H1 (cell line): ENCODE data around the gene CDK5. TPM values are rescaled to one million over a fixed set of nuclear protein-coding genes. Genes with fewer than 3 reads are reported as not detected.

Experiments used
- CTCF ChIA-PET: fragments of 300-600 bp; sonication (Branson Sonifier 250); formaldehyde crosslinking; loops from one replicate; lab custom pipeline; 2021; ENCODE audit not compliant: partially characterized antibody; lab: Charles Lee
- POLR2A ChIA-PET: fragments of 300-600 bp; sonication (Branson Sonifier 250); formaldehyde crosslinking; loops from one replicate; lab custom pipeline; 2021; ENCODE audit warnings: inconsistent platforms; ENCODE audit not compliant: partially characterized antibody; lab: Charles Lee
- DNase-seq, 2 experiments: peaks; one replicate each; pipeline versions ENCODE4 v3.0.0 to v3.0.0-alpha.2; 2010 to 2022; ENCODE audit warnings: low spot score in 2 of 2, low read depth in 1 of 2, mixed read lengths in 1 of 2
- FAIRE-seq: peaks from 2 replicates; lab custom pipeline; 2011; peaks lifted over from hg19 to GRCh38; lab: Jason Lieb, UNC
- H2AFZ ChIP-seq: 2 replicates; pipeline ENCODE4 v1.8.1; 2012; ENCODE audit warnings: low read length, inconsistent platforms
- H2AK5ac ChIP-seq: 2 replicates; pipeline ENCODE4 v1.6.1; 2013; ENCODE audit warnings: low read depth, low read length
- H2BK120ac ChIP-seq: replicated peaks from 2 replicates; pipeline ENCODE3; 2013; ENCODE audit warnings: low read depth, low read length, inconsistent platforms
- H2BK12ac ChIP-seq: 2 replicates; pipeline ENCODE4 v1.6.1; 2013; ENCODE audit warnings: low read depth, low read length
- H2BK15ac ChIP-seq: 2 replicates; pipeline ENCODE4 v1.6.1; 2013; ENCODE audit warnings: low read length
- H2BK20ac ChIP-seq: 2 replicates; pipeline ENCODE4 v1.6.1; 2013; ENCODE audit warnings: low read length
- H2BK5ac ChIP-seq: 2 replicates; pipeline ENCODE4 v1.6.1; 2013; ENCODE audit warnings: low read depth, low read length
- H3K14ac ChIP-seq: 2 replicates; pipeline ENCODE4 v1.6.1; 2013; ENCODE audit warnings: inconsistent platforms; ENCODE audit not compliant: insufficient read length
- H3K18ac ChIP-seq: 2 replicates; pipeline ENCODE4 v1.6.1; 2013; ENCODE audit warnings: low read length; ENCODE audit errors: extremely low read depth
- H3K23ac ChIP-seq: 2 replicates; pipeline ENCODE4 v1.6.1; 2013; ENCODE audit warnings: inconsistent platforms; ENCODE audit not compliant: insufficient read length
- H3K23me2 ChIP-seq: 2 replicates; pipeline ENCODE4 v1.6.1; 2013; ENCODE audit warnings: low read depth, low read length
- H3K27ac ChIP-seq: 2 replicates; pipeline ENCODE4 v1.6.1; 2011; ENCODE audit warnings: low read depth, low read length, inconsistent platforms
- H3K27me3 ChIP-seq, 4 experiments: replicated peaks in 1 of 4; 1 replicate in 1 of 4; 2 replicates in 3 of 4; pipeline versions ENCODE4 v1.6.1 to v1.8.1; 2011 to 2013; ENCODE audit warnings: low read length in 3 of 4, mild to moderate bottlenecking in 3 of 4, inconsistent platforms in 2 of 4, mixed read lengths in 2 of 4, moderate library complexity in 1 of 4; ENCODE audit not compliant: control insufficient read depth in 3 of 4, insufficient read depth in 3 of 4; ENCODE audit errors: extremely low read depth in 1 of 4
- H3K36me3 ChIP-seq, 4 experiments: 2 replicates each; pipeline versions ENCODE4 v1.6.1 to v1.8.1; 2011 to 2013; ENCODE audit warnings: mild to moderate bottlenecking in 4 of 4, low read length in 3 of 4, moderate library complexity in 2 of 4, control low read depth in 1 of 4, inconsistent platforms in 1 of 4; ENCODE audit not compliant: insufficient read depth in 4 of 4, control insufficient read depth in 2 of 4
- H3K4ac ChIP-seq: replicated peaks from 2 replicates; pipeline ENCODE3; 2013; ENCODE audit warnings: low read length, low read depth, mixed read lengths, inconsistent platforms; ENCODE audit not compliant: insufficient read length
- H3K4me1 ChIP-seq, 4 experiments: replicated peaks in 1 of 4; 1 replicate in 1 of 4; 2 replicates in 3 of 4; pipeline versions ENCODE4 v1.6.1 to v1.8.1; 2011 to 2013; ENCODE audit warnings: low read length in 3 of 4, inconsistent platforms in 2 of 4, mixed read lengths in 1 of 4; ENCODE audit not compliant: insufficient read depth in 4 of 4, control insufficient read depth in 3 of 4
- H3K4me2 ChIP-seq, 2 experiments: 2 replicates each; pipeline versions ENCODE4 v1.6.1 to v1.8.1; 2011 to 2013; ENCODE audit warnings: low read depth in 2 of 2, low read length in 2 of 2, control low read depth in 1 of 2, inconsistent platforms in 1 of 2, mild to moderate bottlenecking in 1 of 2; ENCODE audit not compliant: insufficient read depth in 1 of 2
- H3K4me3 ChIP-seq, 4 experiments: fragments of 200-600, 300-600 bp in 1 of 4; sonication (generic), shearing (Covaris generic), sonication (Bioruptor Twin) in 1 of 4; 2 replicates each; pipeline versions ENCODE4 v1.5.1 to v1.8.1; 2011 to 2016; ENCODE audit warnings: low read length in 4 of 4, low read depth in 3 of 4, control low read depth in 2 of 4, inconsistent platforms in 2 of 4, mild to moderate bottlenecking in 2 of 4, mixed read lengths in 1 of 4, moderate library complexity in 1 of 4; ENCODE audit not compliant: insufficient read depth in 2 of 4; ENCODE audit errors: extremely low read depth in 1 of 4
- H3K56ac ChIP-seq: replicated peaks from 2 replicates; pipeline ENCODE3; 2013; ENCODE audit warnings: low read depth, mild to moderate bottlenecking, mixed read lengths, low read length, inconsistent platforms; ENCODE audit not compliant: insufficient read length
- H3K79me1 ChIP-seq: 2 replicates; pipeline ENCODE4 v1.6.1; 2013; ENCODE audit warnings: low read depth, low read length, control low read depth
- H3K79me2 ChIP-seq, 2 experiments: 2 replicates each; pipeline versions ENCODE4 v1.6.1 to v1.8.1; 2012 to 2013; ENCODE audit warnings: low read length in 2 of 2, mild to moderate bottlenecking in 2 of 2, inconsistent platforms in 1 of 2; ENCODE audit not compliant: insufficient read depth in 2 of 2, control insufficient read depth in 1 of 2
- H3K9ac ChIP-seq, 4 experiments: replicated peaks in 1 of 4; 1 replicate in 1 of 4; 2 replicates in 3 of 4; pipeline versions ENCODE4 v1.6.1 to v1.8.1; 2011 to 2013; ENCODE audit warnings: low read depth in 3 of 4, low read length in 3 of 4, control low read depth in 2 of 4, mild to moderate bottlenecking in 2 of 4, moderate library complexity in 2 of 4, inconsistent platforms in 1 of 4; ENCODE audit errors: extremely low read depth in 1 of 4
- H3K9me3 ChIP-seq, 2 experiments: 2 replicates each; pipeline versions ENCODE4 v1.6.1 to v1.8.1; 2012 to 2013; ENCODE audit warnings: mild to moderate bottlenecking in 2 of 2, moderate library complexity in 2 of 2, control low read depth in 1 of 2, inconsistent platforms in 1 of 2, low read depth in 1 of 2, low read length in 1 of 2, mixed read lengths in 1 of 2; ENCODE audit not compliant: insufficient read depth in 2 of 2
- H4K20me1 ChIP-seq, 2 experiments: replicated peaks in 1 of 2; 2 replicates each; pipeline versions ENCODE3 to v1.8.1; 2011 to 2013; ENCODE audit warnings: inconsistent platforms in 2 of 2, low read length in 2 of 2, mild to moderate bottlenecking in 1 of 2; ENCODE audit not compliant: insufficient read depth in 2 of 2, control insufficient read depth in 1 of 2
- H4K5ac ChIP-seq: 2 replicates; pipeline ENCODE4 v1.6.1; 2013; ENCODE audit warnings: low read length, low read depth, mixed read lengths, inconsistent platforms; ENCODE audit not compliant: insufficient read length
- H4K8ac ChIP-seq: 2 replicates; pipeline ENCODE4 v1.8.0; 2013; ENCODE audit warnings: mild to moderate bottlenecking, moderate library complexity, low read length, inconsistent platforms; ENCODE audit not compliant: insufficient read depth; ENCODE audit errors: extremely low read depth
- H4K91ac ChIP-seq: replicated peaks from 2 replicates; pipeline ENCODE3; 2013; ENCODE audit warnings: low read length, mixed read lengths, inconsistent platforms; ENCODE audit not compliant: insufficient read length
- BCL11A ChIP-seq, 2 experiments: IDR thresholded peaks; one replicate each; pipeline ENCODE4 v1.6.1; 2011; ENCODE audit warnings: low read depth in 2 of 2, low read length in 2 of 2, mild to moderate bottlenecking in 2 of 2
- CHD1 ChIP-seq: IDR thresholded peaks from 2 replicates; pipeline ENCODE4 v1.6.1; 2012; ENCODE audit warnings: low read depth, low read length, improper control_type of control experiment
- POLR2A ChIP-seq, 2 experiments: IDR thresholded peaks; 1 replicate in 1 of 2; 2 replicates in 1 of 2; pipeline ENCODE4 v1.6.1; 2011; ENCODE audit warnings: low read depth in 2 of 2, low read length in 2 of 2, mild to moderate bottlenecking in 2 of 2; ENCODE audit errors: control extremely low read depth in 1 of 2
- RNF2 ChIP-seq: fragments of 200-900, 300-1000 bp; sonication (generic); IDR thresholded peaks from 2 replicates; pipeline ENCODE4 v1.7.1; 2016; ENCODE audit warnings: borderline replicate concordance, low read depth, mild to moderate bottlenecking, antibody characterized with exemption, low read length; ENCODE audit not compliant: poor library complexity, severe bottlenecking; ENCODE audit errors: missing control alignments
- RXRA ChIP-seq: IDR thresholded peaks from 2 replicates; pipeline ENCODE4 v1.6.1; 2011; ENCODE audit warnings: low read depth, mild to moderate bottlenecking, low read length, moderate library complexity; ENCODE audit not compliant: insufficient read depth
- SIX5 ChIP-seq: IDR thresholded peaks from 2 replicates; pipeline ENCODE4 v1.6.1; 2011; ENCODE audit warnings: mild to moderate bottlenecking, low read depth, low read length
- SP1 ChIP-seq: IDR thresholded peaks from 2 replicates; pipeline ENCODE4 v1.6.1; 2011; ENCODE audit warnings: low read depth, low read length
- SP2 ChIP-seq: IDR thresholded peaks from 2 replicates; pipeline ENCODE4 v1.6.1; 2012; ENCODE audit warnings: mild to moderate bottlenecking, low read length, inconsistent platforms
- TBP ChIP-seq: IDR thresholded peaks from 2 replicates; pipeline ENCODE4 v1.6.1; 2011; ENCODE audit warnings: low read depth, low read length, improper control_type of control experiment
- ZNF274 ChIP-seq: IDR thresholded peaks from 2 replicates; pipeline ENCODE4 v1.7.0; 2012; ENCODE audit warnings: low read length, borderline replicate concordance; ENCODE audit errors: extremely low read depth
- WGBS, 2 experiments: shearing (Covaris generic) in 1 of 2; methylation state at CpG; one replicate each; pipeline versions ENCODE4 v1.1.6 to v1.1.7; 2013 to 2015; ENCODE audit warnings: low lambda C conversion rate in 2 of 2, mixed read lengths in 2 of 2, inconsistent platforms in 1 of 2, low coverage in 1 of 2, missing lambda C conversion rate in 1 of 2; ENCODE audit not compliant: insufficient replicate concordance in 2 of 2, insufficient coverage in 1 of 2, insufficient read length in 1 of 2; ENCODE audit errors: extremely low coverage in 1 of 2, missing lambda C conversion rate in 1 of 2; 5-methylcytosine and 5-hydroxymethylcytosine counted together
- polyA plus RNA-seq, 7 experiments: library from polyadenylated mRNA; depleted of rRNA in 3 of 7; stranded (reverse) in 5 of 7; unstranded in 2 of 7; fragments of >200 nt in 5 of 7; fragments of 200-250 nt in 2 of 7; gene quantifications; 1 replicate in 5 of 7; 2 replicates in 1 of 7; 4 replicates in 1 of 7; pipeline versions ENCODE4 v1.2.1 to v1.2.3, GENCODE V29; 2011 to 2013; ENCODE audit warnings: missing spikeins in 2 of 7, mixed read lengths in 2 of 7
- total RNA-seq: library from RNA; stranded (reverse); fragmentation: NEBNext Ultra II Directional; extraction: Animal tissue kit (Norgen Biotek cat#: 25700); gene quantifications from 2 replicates; pipeline ENCODE4 v1.2.1, GENCODE V29; 2021
- TF ChIP-seq, protein P1 (sequence below): IDR thresholded peaks from 2 replicates; pipeline ENCODE4 v1.6.1; 2011; ENCODE audit warnings: low read depth, mild to moderate bottlenecking, low read length; ENCODE audit not compliant: insufficient read depth
- TF ChIP-seq, protein P2 (sequence below): IDR thresholded peaks from 2 replicates; pipeline ENCODE4 v1.6.1; 2011; ENCODE audit warnings: low read length, improper control_type of control experiment

Gene CDK5
- total and polyA plus RNA-seq, 2 of the 8 experiments (the other 6 are each of a cell fraction or from before 2014, with no cell fraction given) = 22.8 to 37.2 TPM

- Histone ChIP-seq H3K9ac (no peak overlapping the region), H3K9me3 (no peaks in the 10 kb centered on the region), H3K56ac (no peak overlapping the region), H3K23ac (no peak overlapping the region), H2BK12ac (no peak overlapping the region), H4K20me1 (no peaks in the 10 kb centered on the region), H3K4me3 (no peak overlapping the region), H3K27me3 (peaks cover 8 to 46% (median 41%) of the 10 kb centered on the region in 4 experiments), H4K91ac (no peak overlapping the region), H3K14ac (no peak overlapping the region), H3K79me1 (no peaks in the 10 kb centered on the region; the same call in 1 of the 2 replicates), H2BK20ac (no peak overlapping the region), H3K23me2 (peaks cover 7% of the 10 kb centered on the region; the same call in 1 of the 2 replicates), H4K8ac (no peak overlapping the region), H2AK5ac (no peak overlapping the region), H2BK120ac (no peak overlapping the region), H3K18ac (no peak overlapping the region), H3K36me3 (no peaks in the 10 kb centered on the region), H3K4ac (no peak overlapping the region), H4K5ac (no peak overlapping the region), H3K27ac (no peak overlapping the region), H2BK15ac (no peak overlapping the region), H2BK5ac (no peak overlapping the region), H2AFZ (no peak overlapping the region), H3K4me1 (peaks cover 0 to 30% (median 19%) of the 10 kb centered on the region in 4 experiments; a peak in 5 of 7 replicates), H3K4me2 (no peak overlapping the region), H3K79me2 (no peaks in the 10 kb centered on the region)
- POLR2A ChIA-PET = interaction anchor here (1.4 kb wide), 1 partner anchor 9 kb away, joined by 4 read pairs; no protein-coding TSS in a partner anchor
- FAIRE-seq = no peak
- CTCF ChIA-PET = interaction anchor here (0.8 to 6.6 kb wide), 13 partner anchors 10 to 118 kb away, joined by 3 to 79 read pairs (median 4); partner anchors contain the start of genes ABCB8, FASTK and NOS3
- WGBS, 2 experiments = 92% methylated on average over 6 of the region's 8 CpGs; no CpG with 5 or more reads in 1 of the 2 experiments
- DNase-seq = no peak
- TF ChIP-seq TBP (no peak), RXRA (no peak), SP2 (no peak), BCL11A (IDR thresholded peaks at IDR 0.05; ENCODE audit: low read depth in 2 of 2, low read length in 2 of 2) (no peak), POLR2A (IDR thresholded peaks at IDR 0.05; ENCODE audit: control extremely low read depth in 1 of 2, low read depth in 2 of 2, low read length in 2 of 2) (no peak), RNF2 (no peak), CHD1 (no peak), ZNF274 (no peak), SIX5 (no peak), SP1 (no peak)
- TF ChIP-seq, protein P1, sequence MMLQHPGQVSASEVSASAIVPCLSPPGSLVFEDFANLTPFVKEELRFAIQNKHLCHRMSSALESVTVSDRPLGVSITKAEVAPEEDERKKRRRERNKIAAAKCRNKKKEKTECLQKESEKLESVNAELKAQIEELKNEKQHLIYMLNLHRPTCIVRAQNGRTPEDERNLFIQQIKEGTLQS = no peak
- TF ChIP-seq, protein P2, sequence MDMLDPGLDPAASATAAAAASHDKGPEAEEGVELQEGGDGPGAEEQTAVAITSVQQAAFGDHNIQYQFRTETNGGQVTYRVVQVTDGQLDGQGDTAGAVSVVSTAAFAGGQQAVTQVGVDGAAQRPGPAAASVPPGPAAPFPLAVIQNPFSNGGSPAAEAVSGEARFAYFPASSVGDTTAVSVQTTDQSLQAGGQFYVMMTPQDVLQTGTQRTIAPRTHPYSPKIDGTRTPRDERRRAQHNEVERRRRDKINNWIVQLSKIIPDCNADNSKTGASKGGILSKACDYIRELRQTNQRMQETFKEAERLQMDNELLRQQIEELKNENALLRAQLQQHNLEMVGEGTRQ = no peak
These were observed 41.2 kb downstream of the CDK5 start for GRCh38 chr7:151016505-151016904.
